Measurements from ENCODE around the gene SLC44A1.

GRCh38 chr9:105390871-105391270 lies 146.4 kb downstream of the SLC44A1 start:
- TF ChIP-seq CTCF (IDR thresholded peaks at IDR 0.05) (no peak), POLR2A (IDR thresholded peaks at IDR 0.05) (no peak)
